Thymus (tissue), 11 donors: ENCODE data around the gene BMPER. TPM values are rescaled to one million over a fixed set of nuclear protein-coding genes. Genes with fewer than 3 reads are reported as not detected.

Experiments
- DNase-seq, 9 donors: peaks; one replicate each; pipeline ENCODE4 v3.0.0-alpha.2; 2013; ENCODE audit warnings: low spot score in 9 of 9, low read depth in 6 of 9, missing footprints in 1 of 9
- H3K27ac ChIP-seq, 2 donors: one replicate each; pipeline ENCODE4 v1.5.1; 2013; ENCODE audit warnings: control low read depth in 1 of 2, low read depth in 1 of 2, low read length in 1 of 2, mild to moderate bottlenecking in 1 of 2, moderate library complexity in 1 of 2
- H3K27me3 ChIP-seq, 2 donors: one replicate each; pipeline ENCODE4 v1.5.1; 2013; ENCODE audit warnings: low read length in 1 of 2; ENCODE audit not compliant: control insufficient read depth in 2 of 2, insufficient read depth in 1 of 2
- H3K36me3 ChIP-seq, 2 donors: one replicate each; pipeline ENCODE4 v1.5.1; 2013; ENCODE audit warnings: low read length in 1 of 2, mild to moderate bottlenecking in 1 of 2, moderate library complexity in 1 of 2; ENCODE audit not compliant: control insufficient read depth in 2 of 2, insufficient read depth in 2 of 2
- H3K4me1 ChIP-seq, 2 donors: one replicate each; pipeline ENCODE4 v1.5.1; 2013; ENCODE audit warnings: low read length in 2 of 2; ENCODE audit not compliant: control insufficient read depth in 2 of 2, insufficient read depth in 2 of 2
- H3K4me3 ChIP-seq, 2 donors: one replicate each; pipeline ENCODE4 v1.5.1; 2013; ENCODE audit warnings: low read length in 2 of 2, control low read depth in 1 of 2, mild to moderate bottlenecking in 1 of 2
- H3K9me3 ChIP-seq, 2 donors: one replicate each; pipeline ENCODE4 v1.5.1; 2013; ENCODE audit warnings: low read length in 1 of 2, mild to moderate bottlenecking in 1 of 2; ENCODE audit not compliant: control insufficient read depth in 2 of 2, insufficient read depth in 1 of 2
- WGBS: extraction: QIAGEN DNeasy Blood & Tissue Kit; methylation state at CpG from one replicate; pipeline ENCODE4 v1.1.7; 2013; 5-methylcytosine and 5-hydroxymethylcytosine counted together
- polyA plus RNA-seq: library from polyadenylated mRNA; stranded (reverse); fragments of 200-250 nt; gene quantifications from one replicate; pipeline ENCODE4 v1.2.3, GENCODE V29; 2013
- total RNA-seq: library from RNA; stranded (reverse); fragments of 120-200 nt; gene quantifications from one replicate; pipeline ENCODE4 v1.2.4, GENCODE V29; 2013
- donor health status: healthy.

Gene BMPER
- total and polyA plus RNA-seq, 2 donors: 1.0 to 4.5 TPM

DNA sequence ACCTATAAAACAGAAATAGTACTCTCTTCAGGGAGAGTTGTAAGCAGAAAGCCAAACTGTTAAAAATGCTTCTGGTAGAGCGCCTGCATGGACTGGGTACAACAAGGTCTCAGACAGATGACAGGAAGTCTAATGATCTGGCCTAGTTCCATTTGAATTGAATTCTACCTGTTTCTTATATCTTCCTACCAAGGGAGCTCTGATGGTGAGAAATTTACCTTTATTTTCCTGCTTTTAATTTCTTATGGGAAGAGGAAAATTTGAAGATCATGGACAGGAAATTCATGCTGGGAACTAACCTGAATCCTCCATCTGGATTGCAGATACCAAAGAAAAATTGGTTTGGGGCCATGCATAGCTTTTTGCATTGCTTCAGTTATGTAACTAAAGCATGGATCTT lies 63.3 kb downstream of the BMPER start:
- Histone ChIP-seq H3K27ac (no peak overlapping the region), H3K4me1 (no peaks in the 10 kb centered on the region), H3K9me3 (no peaks in the 10 kb centered on the region), H3K36me3 (no peaks in the 10 kb centered on the region), H3K4me3 (no peak overlapping the region), H3K27me3 (no peaks in the 10 kb centered on the region)
- no peak for DNase-seq
- 98% methylated on average over 1 of the region's 1 CpG for WGBS

DNA sequence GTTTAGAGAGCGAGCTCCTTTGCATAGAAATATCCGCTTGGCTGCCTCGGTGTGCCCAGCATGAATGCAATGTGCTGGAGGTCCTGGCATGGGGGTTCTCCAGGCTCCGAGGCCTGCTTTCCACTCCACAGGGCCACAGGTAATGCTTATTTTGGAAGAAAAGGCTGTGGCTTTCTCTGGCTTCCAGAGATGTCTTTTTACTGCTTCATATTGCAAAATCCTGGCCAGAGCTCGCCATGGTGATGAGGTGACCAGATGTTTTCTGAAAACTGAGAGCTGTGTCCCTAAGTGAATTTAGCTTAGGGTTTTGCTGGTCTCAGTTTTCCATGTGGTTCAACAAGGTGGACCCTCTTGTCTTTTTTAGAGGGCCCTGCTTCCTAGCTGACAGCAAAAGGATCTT lies 65.2 kb downstream of the BMPER start:
- 94% methylated on average over 5 of the region's 5 CpGs for WGBS
- H3K4me3 ChIP-seq: no peak overlapping the region
- H3K4me1 ChIP-seq: no peaks in the 10 kb centered on the region
- no peak for DNase-seq
- H3K27me3 ChIP-seq: no peaks in the 10 kb centered on the region
- no peak overlapping the region for H3K27ac ChIP-seq
- no peaks in the 10 kb centered on the region for H3K36me3 ChIP-seq
- H3K9me3 ChIP-seq: no peaks in the 10 kb centered on the region

DNA sequence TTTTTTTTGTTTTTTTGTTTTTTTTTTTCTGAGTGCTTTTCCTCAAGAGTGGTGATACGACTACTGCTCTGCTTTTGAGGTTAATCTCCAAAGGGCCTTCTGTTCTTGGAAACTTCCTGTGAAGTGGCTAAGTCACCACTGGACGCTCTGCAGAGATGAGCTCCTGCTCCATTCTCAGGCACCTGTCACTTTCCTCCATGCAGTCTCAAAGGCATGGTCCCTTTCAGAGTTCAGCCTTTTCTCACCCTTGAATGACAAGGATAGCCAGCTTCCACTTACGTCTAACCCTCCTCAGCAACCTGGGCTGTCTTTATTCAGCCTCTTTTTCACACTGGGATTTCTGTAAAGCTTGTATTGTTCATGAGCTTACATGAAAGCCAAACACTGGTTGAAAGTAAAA lies 65.8 kb downstream of the BMPER start:
- 54% methylated on average over 3 of the region's 3 CpGs for WGBS

DNA sequence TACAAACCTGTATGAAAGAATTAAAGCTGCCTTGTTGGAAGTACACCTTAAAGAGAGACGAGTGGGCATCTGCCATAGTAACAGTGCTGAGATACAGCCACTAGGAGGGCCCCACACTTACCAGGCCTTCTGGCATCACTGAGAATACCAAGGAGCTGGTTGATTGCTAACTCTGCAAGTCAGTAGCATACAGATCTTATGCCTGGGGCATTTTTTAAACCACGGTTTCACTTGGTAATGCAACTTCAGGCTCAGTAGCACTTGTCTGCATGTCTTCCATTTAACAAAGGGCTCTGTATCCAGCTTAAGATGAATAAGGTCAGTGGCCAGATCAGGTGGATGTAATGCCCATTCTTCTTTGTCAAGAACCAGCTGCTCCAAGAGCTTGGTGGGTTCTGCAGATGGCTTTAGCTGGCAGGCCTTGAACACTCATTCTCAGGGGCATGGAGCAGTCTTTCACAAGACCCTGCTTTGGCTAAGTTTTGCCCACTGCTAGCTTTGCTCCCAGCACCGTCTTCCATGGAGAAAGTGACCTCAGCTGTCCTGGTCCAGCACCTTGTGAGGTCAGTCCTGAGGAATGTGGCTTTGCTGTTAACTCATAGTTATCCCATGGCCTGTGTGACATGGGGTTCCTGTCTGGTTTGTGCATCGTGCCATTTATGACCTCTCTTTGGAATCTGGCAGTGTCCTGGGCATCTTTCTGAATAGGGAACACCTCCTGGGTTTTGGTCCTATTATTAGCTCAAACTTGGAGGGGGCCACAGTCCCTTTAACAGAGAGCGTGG lies 68.1 kb downstream of the BMPER start:
- no peaks in the 10 kb centered on the region for H3K27me3 ChIP-seq
- no peak overlapping the region for H3K27ac ChIP-seq
- 81% methylated on average over 5 of the region's 5 CpGs for WGBS
- no peaks in the 10 kb centered on the region for H3K9me3 ChIP-seq
- DNase-seq: no peak
- H3K36me3 ChIP-seq: no peaks in the 10 kb centered on the region
- no peak overlapping the region for H3K4me3 ChIP-seq
- H3K4me1 ChIP-seq: no peaks in the 10 kb centered on the region

More for the DNA sequence above, 65.8 kb downstream of the BMPER start:
- H3K36me3 ChIP-seq: no peaks in the 10 kb centered on the region
- no peak for DNase-seq
- H3K9me3 ChIP-seq: no peaks in the 10 kb centered on the region
- no peaks in the 10 kb centered on the region for H3K4me1 ChIP-seq
- no peak overlapping the region for H3K4me3 ChIP-seq
- no peaks in the 10 kb centered on the region for H3K27me3 ChIP-seq
- H3K27ac ChIP-seq: no peak overlapping the region

DNA sequence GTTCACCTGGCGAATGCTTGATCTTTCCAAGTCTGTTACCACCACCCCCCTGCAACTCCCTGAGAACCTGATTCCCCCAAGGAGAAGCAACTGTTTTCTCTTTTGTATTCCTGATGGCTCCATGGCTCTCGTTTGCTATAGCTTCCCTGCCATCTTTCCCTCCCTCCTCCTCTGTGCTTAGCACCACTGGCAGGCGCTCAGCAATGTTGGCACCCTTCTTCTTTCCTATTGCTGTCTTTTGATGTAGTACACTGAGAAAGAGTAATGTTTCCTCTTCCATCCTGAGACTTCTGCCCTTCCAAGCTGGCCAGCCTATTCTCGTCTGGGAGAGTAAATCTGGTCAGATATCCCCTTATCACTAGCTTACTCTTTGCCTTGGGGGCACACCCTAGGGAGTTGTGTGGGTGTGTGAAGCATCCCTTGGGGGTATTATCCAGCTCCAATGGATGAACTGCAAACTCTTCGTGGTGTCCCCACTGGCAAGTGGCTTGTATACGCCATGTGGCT lies 74.0 kb downstream of the BMPER start:
- H3K36me3 ChIP-seq: no peaks in the 10 kb centered on the region
- H3K4me3 ChIP-seq: no peak overlapping the region
- no peaks in the 10 kb centered on the region for H3K9me3 ChIP-seq
- H3K27me3 ChIP-seq: no peaks in the 10 kb centered on the region
- WGBS: 86% methylated on average over 6 of the region's 6 CpGs
- H3K27ac ChIP-seq: no peak overlapping the region
- DNase-seq: no peak
- no peaks in the 10 kb centered on the region for H3K4me1 ChIP-seq

DNA sequence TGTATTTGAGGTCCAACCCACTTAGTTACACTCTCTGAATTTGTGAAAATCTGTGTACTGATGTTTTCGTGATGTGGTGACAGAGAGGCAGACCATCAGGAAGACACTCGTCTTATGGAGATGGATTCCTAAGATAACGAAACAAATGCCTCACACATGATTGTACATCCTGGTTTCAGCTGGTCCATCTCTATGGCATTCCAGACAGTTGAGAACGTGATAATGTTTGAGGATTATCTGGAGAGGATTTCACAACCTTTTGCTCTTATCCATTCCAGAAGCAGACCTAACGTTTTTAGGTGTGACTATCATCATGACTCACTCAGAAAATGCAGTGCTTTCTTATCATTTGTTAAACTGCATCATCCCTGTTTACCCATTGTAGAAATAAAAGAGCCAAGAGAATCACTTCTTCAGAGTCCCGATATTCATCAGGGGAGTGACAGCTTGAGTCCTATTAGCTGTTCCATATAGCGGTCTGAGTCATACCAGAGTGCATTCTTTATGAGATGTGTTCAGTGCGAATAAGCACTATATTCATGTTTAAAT lies 74.5 kb downstream of the BMPER start:
- H3K4me1 ChIP-seq: no peaks in the 10 kb centered on the region
- DNase-seq: no peak
- WGBS: 94% methylated on average over 8 of the region's 8 CpGs
- no peaks in the 10 kb centered on the region for H3K9me3 ChIP-seq
- H3K4me3 ChIP-seq: no peak overlapping the region
- H3K27me3 ChIP-seq: no peaks in the 10 kb centered on the region
- no peaks in the 10 kb centered on the region for H3K36me3 ChIP-seq
- H3K27ac ChIP-seq: no peak overlapping the region

DNA sequence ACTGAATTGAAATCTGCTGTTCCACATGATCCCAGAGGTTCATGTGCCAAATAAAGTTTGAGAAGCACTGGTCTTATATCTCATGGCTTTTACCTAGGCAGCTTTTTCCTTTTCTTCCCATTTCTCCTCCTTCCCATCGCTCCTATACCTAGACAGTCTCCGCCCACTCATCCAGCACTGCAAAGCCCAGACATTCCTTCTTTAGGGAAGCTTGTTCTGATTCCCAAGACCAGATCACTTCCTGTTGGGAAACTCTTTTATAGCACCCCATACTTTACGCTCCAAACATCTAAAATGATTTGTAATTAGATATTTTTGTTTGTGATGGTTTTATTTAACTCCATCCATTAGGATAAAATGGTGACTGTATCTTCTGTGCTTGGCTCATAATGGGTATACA lies 75.9 kb downstream of the BMPER start:
- H3K27ac ChIP-seq: no peak overlapping the region
- no peaks in the 10 kb centered on the region for H3K27me3 ChIP-seq
- H3K4me3 ChIP-seq: no peak overlapping the region
- H3K4me1 ChIP-seq: no peaks in the 10 kb centered on the region
- no peak for DNase-seq
- H3K9me3 ChIP-seq: no peaks in the 10 kb centered on the region
- 89% methylated on average over 3 of the region's 3 CpGs for WGBS
- no peaks in the 10 kb centered on the region for H3K36me3 ChIP-seq

DNA sequence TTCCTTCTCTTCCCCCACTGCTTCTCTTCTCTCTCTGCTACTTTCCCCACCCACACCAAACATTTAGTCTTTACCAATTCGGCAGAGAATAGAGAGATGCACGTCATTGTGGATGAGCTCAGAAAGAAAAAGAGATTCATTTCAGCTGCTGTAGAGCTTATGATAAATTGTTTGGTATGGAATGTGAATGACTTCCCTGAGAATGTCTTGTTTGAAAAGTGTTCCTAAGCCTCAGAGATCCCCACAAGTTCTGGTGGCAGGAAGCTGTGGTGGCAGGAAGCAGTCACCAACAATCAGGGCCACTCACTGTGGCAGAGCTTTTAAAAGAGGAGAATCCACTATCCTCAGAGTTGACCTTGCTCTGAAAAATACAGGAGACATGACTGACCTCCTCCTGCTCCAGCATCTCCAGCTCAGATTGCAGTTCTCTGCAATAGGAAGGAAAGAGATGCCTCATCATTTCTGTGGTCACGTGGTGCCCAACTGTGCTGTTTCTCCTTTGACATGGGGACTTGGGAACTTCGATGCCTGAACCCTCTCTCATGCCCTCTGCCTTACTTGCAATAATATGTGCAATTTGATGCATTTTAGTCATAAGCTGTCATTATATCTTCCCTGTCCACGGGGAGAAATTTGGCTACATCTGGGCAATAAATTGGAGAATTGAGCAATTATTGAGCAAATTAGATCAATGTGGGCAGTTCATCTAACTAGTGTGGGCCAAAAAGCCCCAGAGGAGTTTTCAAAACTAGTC lies 76.5 kb downstream of the BMPER start:
- H3K27ac ChIP-seq: no peak overlapping the region
- H3K27me3 ChIP-seq: no peaks in the 10 kb centered on the region
- 72% methylated on average over 5 of the region's 5 CpGs for WGBS
- no peaks in the 10 kb centered on the region for H3K4me1 ChIP-seq
- H3K9me3 ChIP-seq: no peaks in the 10 kb centered on the region
- H3K36me3 ChIP-seq: no peaks in the 10 kb centered on the region
- no peak overlapping the region for H3K4me3 ChIP-seq
- no peak for DNase-seq

DNA sequence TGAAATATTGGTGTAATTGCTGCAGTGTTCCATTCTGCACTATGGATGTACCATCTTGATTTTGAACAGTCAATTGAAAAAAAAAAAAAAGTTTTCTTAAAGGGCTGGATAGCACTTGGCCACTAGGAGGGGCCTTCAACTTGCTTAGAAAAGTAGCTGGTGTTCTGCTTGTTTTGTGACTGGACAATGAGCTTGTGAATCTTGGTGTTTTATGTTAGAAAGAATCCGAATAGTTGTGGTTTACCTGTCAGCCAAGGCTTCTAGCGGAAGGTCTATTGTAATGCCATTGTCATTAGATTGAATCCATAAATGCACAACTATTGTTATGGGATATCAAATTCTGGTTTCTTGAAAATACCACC lies 77.1 kb downstream of the BMPER start:
- DNase-seq: no peak
- H3K4me1 ChIP-seq: no peaks in the 10 kb centered on the region
- H3K27me3 ChIP-seq: no peaks in the 10 kb centered on the region
- WGBS: 67% methylated on average over 2 of the region's 2 CpGs
- no peaks in the 10 kb centered on the region for H3K36me3 ChIP-seq
- H3K9me3 ChIP-seq: no peaks in the 10 kb centered on the region
- H3K27ac ChIP-seq: no peak overlapping the region
- H3K4me3 ChIP-seq: no peak overlapping the region
